ACHN (cell line): ENCODE data around the gene TERC.

Source experiments
- DNase-seq: peaks from one replicate; pipeline ENCODE4 v3.0.0-alpha.2; 2015
- in situ Hi-C: cut with HindIII; loops from 2 replicates; pipeline ENCODE4 v1.10.0; 2017; ENCODE audit warnings: low sequenced_read_pairs, low pct_ligation_motif_present, low pct_unique_long_range_greater_than_20kb

TERC gene

GRCh38 chr3:169764882-169765612 lies at the start of gene TERC:
Gene TERC, minus strand, starts transcription at chr3:169765060.
- DNase-seq, result peak; percentile 89
- in situ Hi-C loops, result no loop called here

GRCh38 chr3:169813757-169814517 lies 49.1 kb upstream of the TERC start:
- DNase-seq, result no peak

GRCh38 chr3:169813278-169813677 lies 48.4 kb upstream of the TERC start:
- DNase-seq, result no peak
- in situ Hi-C loops, result no loop called here

More at GRCh38 chr3:169813757-169814517, 49.1 kb upstream of the TERC start:
- in situ Hi-C loops, result no loop called here

- DNase-seq, result peak; percentile 17
- in situ Hi-C loops, result no loop called here
Measured at GRCh38 chr3:169812332-169813235, 47.7 kb upstream of the TERC start, which contains the start of the genes LRRC34 and LRRIQ4. Gene LRRC34, minus strand, starts transcription at chr3:169812904. Its CDS starts 356 bp downstream, at chr3:169812548. Gene LRRIQ4, plus strand, starts transcription at chr3:169812870. Its CDS starts 9,052 bp downstream, at chr3:169821922.

DNA sequence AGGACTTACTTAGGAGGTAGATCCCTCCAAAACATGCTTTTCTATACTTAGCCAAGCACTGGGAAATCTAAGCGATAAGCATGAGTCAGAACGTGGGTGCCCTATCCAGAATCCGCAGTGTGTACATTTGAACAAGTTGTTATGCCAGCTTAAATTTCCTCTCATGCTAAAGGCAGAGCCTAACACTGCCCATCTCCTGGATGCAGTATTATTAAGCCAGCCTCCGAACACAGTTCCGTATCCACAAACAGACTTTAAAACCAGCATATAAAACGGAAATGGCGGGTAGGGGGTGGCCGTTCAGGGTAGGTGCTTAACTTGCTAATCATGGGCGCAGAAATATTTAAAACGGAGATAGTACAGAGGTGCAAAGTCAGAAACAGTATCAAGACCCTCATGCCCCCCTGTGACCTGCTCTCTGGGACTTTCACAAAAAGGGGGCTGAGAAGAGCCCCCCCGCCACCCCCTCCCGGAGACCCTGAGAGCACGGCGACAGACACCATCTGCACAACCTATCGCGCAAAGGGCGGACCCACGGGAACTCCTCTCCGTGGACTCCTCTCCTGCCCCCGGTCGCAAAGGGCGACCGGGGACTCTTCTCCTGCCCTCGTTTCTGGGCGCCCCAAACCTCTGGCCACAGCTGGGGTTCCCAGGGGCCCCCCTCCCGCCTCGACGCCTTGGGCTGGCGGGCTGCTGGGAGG lies 46.9 kb upstream of the TERC start:
- no peak for DNase-seq
- in situ Hi-C loops, result no loop called here

- DNase-seq, result no peak
Measured at GRCh38 chr3:169809230-169809795, 44.5 kb upstream of the TERC start.

DNA sequence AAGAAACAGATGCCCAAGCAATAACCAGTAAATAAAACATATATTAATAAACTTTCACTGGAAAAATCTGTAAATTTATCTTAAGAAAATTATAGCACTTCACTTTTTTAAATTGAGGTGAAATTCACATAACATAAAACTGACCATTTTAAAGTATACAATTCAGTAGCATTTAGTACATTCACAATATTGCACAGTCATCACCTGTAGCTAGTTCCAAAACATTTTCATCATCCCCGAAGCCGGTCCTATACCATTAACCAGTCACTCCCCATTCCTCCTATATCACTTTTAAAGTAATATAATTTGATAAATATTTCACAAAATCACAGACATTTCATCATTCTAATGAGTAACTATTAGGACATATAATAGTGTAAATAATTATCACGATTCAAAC lies 39.8 kb upstream of the TERC start:
- DNase-seq, result no peak
- in situ Hi-C loops, result no loop called here

More at GRCh38 chr3:169809230-169809795, 44.5 kb upstream of the TERC start:
- in situ Hi-C loops, result no loop called here

DNA sequence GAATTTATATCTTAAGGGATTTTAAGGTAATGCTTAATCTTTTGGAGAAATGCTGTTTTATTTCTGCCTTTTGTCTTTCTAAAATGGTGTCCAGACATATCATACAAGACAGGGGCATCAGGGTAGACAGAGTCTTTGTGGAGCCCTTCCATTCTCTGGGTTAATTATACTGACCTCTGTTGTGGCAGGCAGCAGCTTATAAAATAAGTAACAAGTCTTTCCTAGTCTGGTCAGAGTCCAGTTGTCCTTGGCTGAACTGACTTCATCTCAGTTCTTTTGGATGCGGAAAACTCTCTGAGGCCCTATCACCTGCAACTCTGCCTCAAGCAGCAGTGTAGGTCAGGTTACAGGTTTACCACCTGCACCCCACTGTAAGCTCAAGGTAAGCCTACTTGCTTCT lies 27.5 kb upstream of the TERC start:
- no peak for DNase-seq
- in situ Hi-C loops, result no loop called here

GRCh38 chr3:169790687-169791429 lies 26.0 kb upstream of the TERC start:
- no peak for DNase-seq
- in situ Hi-C loops, result no loop called here

DNA sequence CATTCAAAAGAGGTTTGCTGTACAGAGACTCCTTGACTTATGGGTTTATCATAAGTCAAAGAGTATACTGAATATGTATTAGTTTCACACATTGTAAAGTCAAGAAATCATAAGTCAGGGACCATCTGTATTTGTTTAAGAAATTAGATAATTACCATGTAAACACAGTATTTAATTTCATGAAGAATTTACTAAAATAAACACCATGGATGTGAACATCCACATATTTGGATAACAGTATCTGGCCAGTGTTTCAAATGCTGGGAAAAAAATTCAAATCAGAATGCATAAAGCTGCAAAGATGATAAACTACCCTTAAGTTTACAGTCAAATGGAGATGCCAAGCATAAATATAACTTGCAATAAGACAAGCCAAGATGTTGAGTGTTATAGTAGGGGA lies 25.4 kb upstream of the TERC start:
- DNase-seq, result no peak
- in situ Hi-C loops, result no loop called here

DNA sequence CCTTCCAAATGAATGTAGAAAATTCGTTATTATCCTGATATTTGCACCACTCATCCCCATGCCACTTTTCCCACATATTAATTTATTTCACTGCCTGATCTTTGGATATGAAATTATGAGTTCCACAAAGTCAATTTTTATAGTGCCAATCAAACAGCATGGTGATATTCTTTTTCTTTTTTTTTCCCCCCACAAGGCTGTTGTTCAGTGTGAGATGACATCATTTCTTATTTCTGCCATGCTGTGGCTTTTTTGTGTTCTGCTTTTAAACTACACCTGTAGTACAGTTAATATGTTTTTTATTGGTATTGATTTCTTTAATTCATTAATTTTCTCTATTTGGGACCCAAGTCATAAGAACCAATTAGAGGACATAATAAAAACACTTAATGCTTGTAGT lies 22.9 kb upstream of the TERC start:
- in situ Hi-C loops, result no loop called here
- DNase-seq, result no peak

- DNase-seq, result no peak
- in situ Hi-C loops, result no loop called here
Measured at GRCh38 chr3:169787120-169787519, 22.3 kb upstream of the TERC start.

DNA sequence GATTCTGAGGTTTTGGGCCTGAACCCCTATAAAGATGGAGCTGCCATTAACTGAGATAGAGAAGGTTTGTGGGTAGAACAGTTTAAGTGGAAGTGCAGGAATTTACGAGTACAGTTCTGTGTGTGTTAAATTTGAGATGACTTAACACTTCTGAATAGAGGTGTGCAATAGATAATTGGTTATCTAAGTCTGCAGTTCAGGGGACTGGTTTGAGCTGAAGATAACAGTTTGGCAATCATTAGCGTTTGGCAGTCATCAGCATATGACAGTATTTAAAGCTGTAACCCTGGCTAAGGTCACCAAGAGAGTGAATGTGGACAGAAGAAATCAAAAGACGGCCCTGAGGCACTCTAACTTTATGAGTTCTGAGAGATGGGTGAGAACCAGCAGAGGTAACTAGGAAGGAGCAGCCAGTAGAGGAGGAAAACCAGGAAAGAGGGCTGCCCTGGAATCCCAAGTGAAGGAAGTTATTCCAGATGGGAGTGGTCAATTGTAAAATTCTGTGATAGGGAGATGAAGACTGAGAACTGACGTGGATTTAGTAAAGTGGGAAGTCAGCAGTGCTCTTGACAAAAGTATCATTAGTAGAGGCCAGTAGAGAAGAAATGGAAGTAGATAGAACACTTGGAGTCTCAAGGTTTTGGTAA lies 16.5 kb upstream of the TERC start:
- in situ Hi-C loops, result no loop called here
- DNase-seq, result no peak

GRCh38 chr3:169780742-169781141 lies 15.9 kb upstream of the TERC start:
- DNase-seq, result no peak
- in situ Hi-C loops, result no loop called here

DNA sequence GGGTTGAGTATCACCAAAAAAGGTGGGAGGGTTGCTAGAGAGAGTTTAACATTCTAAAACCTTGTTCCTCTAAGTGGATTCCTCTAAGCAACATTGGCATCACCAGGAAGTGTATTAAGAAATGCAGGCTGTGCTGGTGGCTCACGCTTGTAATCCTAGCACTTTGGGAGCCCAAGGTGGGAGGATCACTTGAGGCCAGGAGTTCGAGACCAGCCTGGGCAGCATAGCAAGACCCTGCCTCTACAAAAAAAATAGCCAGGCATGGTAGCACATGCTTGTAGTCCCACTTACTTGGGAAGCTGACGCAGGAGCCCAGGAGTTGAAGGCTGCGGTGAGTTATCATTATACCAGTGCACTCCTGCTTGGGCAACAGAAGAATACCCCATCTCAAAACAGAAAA lies 13.0 kb upstream of the TERC start:
- no peak for DNase-seq
- in situ Hi-C loops, result no loop called here

DNA sequence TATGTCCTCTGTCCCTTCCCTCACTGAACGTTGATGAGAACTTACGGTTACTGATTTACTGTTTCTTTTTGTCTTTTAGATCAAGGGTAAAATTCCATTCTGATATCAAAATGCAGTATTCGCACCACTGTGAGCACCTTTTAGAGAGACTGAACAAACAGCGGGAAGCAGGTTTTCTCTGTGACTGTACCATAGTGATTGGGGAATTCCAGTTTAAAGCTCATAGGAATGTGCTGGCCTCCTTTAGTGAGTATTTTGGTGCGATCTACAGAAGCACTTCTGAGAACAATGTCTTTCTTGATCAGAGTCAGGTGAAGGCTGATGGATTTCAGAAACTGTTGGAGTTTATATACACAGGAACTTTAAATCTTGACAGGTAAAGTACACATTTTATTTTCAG lies 9.3 kb upstream of the TERC start:
- in situ Hi-C loops, result no loop called here
- no peak for DNase-seq
